OCI-LY7 (cell line): ENCODE data around the gene MINAR2. TPM values are rescaled to one million over a fixed set of nuclear protein-coding genes. Genes with fewer than 3 reads are reported as not detected.

Experiments
- BruUV-seq: library from RNA; stranded (reverse); fragments of 400-500 nt; replicated peaks from 2 replicates; lab custom pipeline; 2021; lab: Mats Ljungman, UMichigan
- CTCF ChIA-PET: fragments of 300-600 bp; sonication (Branson Sonifier 250); formaldehyde crosslinking; loops from one replicate; lab custom pipeline; 2022; ENCODE audit warnings: antibody characterized with exemption; ENCODE audit not compliant: unreplicated experiment; lab: Charles Lee
- POLR2A ChIA-PET: fragments of 300-600 bp; sonication (Branson Sonifier 250); formaldehyde crosslinking; loops from one replicate; lab custom pipeline; 2022; ENCODE audit warnings: antibody characterized with exemption; lab: Charles Lee
- DNase-seq: peaks from one replicate; pipeline ENCODE4 v3.0.0-alpha.2; 2015; ENCODE audit warnings: low spot score
- H2AFZ ChIP-seq: fragments of 200-600 bp; sonication (generic), shearing (Covaris generic); 2 replicates; pipeline ENCODE4 v1.6.1; 2014; ENCODE audit warnings: mild to moderate bottlenecking, antibody characterized with exemption, low read length, moderate library complexity
- H3K27ac ChIP-seq: fragments of 200-600 bp; sonication (generic); 2 replicates; pipeline ENCODE4 v1.5.1; 2014; ENCODE audit warnings: mixed run types, low read depth, mild to moderate bottlenecking, moderate library complexity, low read length, inconsistent platforms; ENCODE audit not compliant: poor library complexity, severe bottlenecking
- H3K36me3 ChIP-seq: fragments of 200-600 bp; sonication (generic); 2 replicates; pipeline ENCODE4 v1.6.1; 2014; ENCODE audit warnings: mild to moderate bottlenecking, antibody characterized with exemption, low read length, moderate library complexity, mixed read lengths; ENCODE audit not compliant: insufficient read depth
- H3K4me1 ChIP-seq: fragments of 200-600 bp; sonication (generic); 2 replicates; pipeline ENCODE4 v1.5.1; 2014; ENCODE audit warnings: mild to moderate bottlenecking, low read length; ENCODE audit not compliant: insufficient read depth, poor library complexity, severe bottlenecking
- H3K4me2 ChIP-seq: fragments of 200-600 bp; sonication (generic); 2 replicates; pipeline ENCODE4 v1.6.1; 2014; ENCODE audit warnings: mild to moderate bottlenecking, low read length
- H3K4me3 ChIP-seq: fragments of 200-600 bp; sonication (generic); 2 replicates; pipeline ENCODE4 v1.5.1; 2014; ENCODE audit warnings: mild to moderate bottlenecking, low read depth, low read length; ENCODE audit not compliant: poor library complexity, severe bottlenecking
- H3K79me2 ChIP-seq: fragments of 200-600 bp; sonication (generic); 2 replicates; pipeline ENCODE4 v1.6.1; 2016; ENCODE audit warnings: low read depth, mild to moderate bottlenecking, low read length, moderate library complexity, mixed read lengths; ENCODE audit not compliant: insufficient read depth
- H3K9me2 ChIP-seq: fragments of 200-600 bp; sonication (generic); 2 replicates; pipeline ENCODE4 v1.6.1; 2016; ENCODE audit warnings: mild to moderate bottlenecking, low read length, mixed read lengths; ENCODE audit not compliant: insufficient read depth
- H3K9me3 ChIP-seq: fragments of 200-600 bp; sonication (generic); 2 replicates; pipeline ENCODE4 v1.6.1; 2014; ENCODE audit warnings: mild to moderate bottlenecking, mixed run types, low read length, mixed read lengths
- H4K20me1 ChIP-seq: fragments of 200-600 bp; sonication (generic); 2 replicates; pipeline ENCODE4 v1.6.1; 2014; ENCODE audit warnings: mild to moderate bottlenecking, antibody characterized with exemption, low read length, moderate library complexity, mixed read lengths; ENCODE audit not compliant: insufficient read depth
- CTCF ChIP-seq: fragments of 200-600 bp; sonication (generic); conservative IDR thresholded peaks from 2 replicates; pipeline ENCODE4 v1.5.1; 2014; ENCODE audit warnings: mild to moderate bottlenecking, antibody characterized with exemption, low read length, moderate library complexity, mixed read lengths
- EZH2phosphoT487 ChIP-seq: fragments of 200-600 bp; sonication (generic); IDR thresholded peaks from 2 replicates; pipeline ENCODE4 v1.6.1; 2018; ENCODE audit warnings: low read depth, borderline replicate concordance, mild to moderate bottlenecking, mixed run types, antibody characterized with exemption, low read length, moderate library complexity, mixed read lengths
- intact Hi-C: fragments of 100-400 bp; cut with micrococcal nuclease; formaldehyde crosslinking; loops from one replicate; pipeline ENCODE4 v1.10.0; 2022; ENCODE audit not compliant: unreplicated experiment
- total RNA-seq, 2 experiments: library from RNA; depleted of rRNA in 1 of 2; stranded (reverse); fragments of >200 nt in 1 of 2; shearing (Covaris generic) in 1 of 2; gene quantifications; 2 replicates each; pipeline ENCODE4 v1.2.3, GENCODE V29; 2014 to 2022

MINAR2 gene
- total RNA-seq, 2 experiments from 2014 or later = not detected

- intact Hi-C loops = loop anchor here (5.0 to 10.0 kb wide), 3 partner anchors 106 to 1556 kb away; no protein-coding TSS in a partner anchor
- ChIA-PET POLR2A (interaction anchor here (1.0 kb wide), 1 partner anchor 9 kb away, joined by 3 read pairs; no protein-coding TSS in a partner anchor), CTCF (no interaction called here)
These were observed 20.8 kb downstream of the MINAR2 start for GRCh38 chr5:129768735-129769134.

GRCh38 chr5:129770024-129770820 lies 22.3 kb downstream of the MINAR2 start:
- Histone ChIP-seq H3K4me3 (no peak overlapping the region), H3K9me2 (no peaks in the 10 kb centered on the region), H3K36me3 (no peaks in the 10 kb centered on the region), H4K20me1 (no peaks in the 10 kb centered on the region), H3K27ac (no peak overlapping the region), H3K4me2 (no peak overlapping the region), H3K4me1 (no peaks in the 10 kb centered on the region), H2AFZ (no peak overlapping the region), H3K79me2 (no peaks in the 10 kb centered on the region), H3K9me3 (no peaks in the 10 kb centered on the region)
- no peak for TF ChIP-seq CTCF
- no peak for TF ChIP-seq EZH2phosphoT487
- ChIA-PET POLR2A (no interaction called here), CTCF (no interaction called here)
- BruUV-seq = no TSS peak
- DNase-seq = no peak
- intact Hi-C loops = loop anchor here (5.0 kb wide), 1 partner anchor 1342 kb away; no protein-coding TSS in a partner anchor

More at GRCh38 chr5:129768735-129769134, 20.8 kb downstream of the MINAR2 start:
- H2AFZ ChIP-seq = no peak overlapping the region
- no peaks in the 10 kb centered on the region for H3K4me1 ChIP-seq
- TF ChIP-seq EZH2phosphoT487 (no peak), CTCF (no peak)
- no peaks in the 10 kb centered on the region for H3K9me3 ChIP-seq
- H4K20me1 ChIP-seq = no peaks in the 10 kb centered on the region
- no peaks in the 10 kb centered on the region for H3K36me3 ChIP-seq
- no TSS peak for BruUV-seq
- no peak for DNase-seq
- H3K4me3 ChIP-seq = no peak overlapping the region
- H3K9me2 ChIP-seq = no peaks in the 10 kb centered on the region
- no peak overlapping the region for H3K27ac ChIP-seq
- H3K4me2 ChIP-seq = no peak overlapping the region
- no peaks in the 10 kb centered on the region for H3K79me2 ChIP-seq
